Measurements from ENCODE around the gene TUBB1.

Gene TUBB1

GRCh38 chr20:58996226-58996611, 23.0 kb upstream of the TUBB1 start:
- Histone ChIP-seq H3K4me2 (ENCODE audit: insufficient read depth, low read length) (no peak overlapping the region), H3K36me3 (ENCODE audit: insufficient read depth, low read length) (peaks cover 51% of the 10 kb centered on the region), H3K27ac (ENCODE audit: low read length) (no peak overlapping the region), H3K9ac (ENCODE audit: low read depth, low read length) (no peak overlapping the region), H3K4me3 (ENCODE audit: low read depth in 1 of 2, low read length in 2 of 2) (no peak overlapping the region), H2AFZ (ENCODE audit: low read depth, low read length) (no peak overlapping the region), H4K20me1 (ENCODE audit: insufficient read depth, low read length) (peaks cover 6% of the 10 kb centered on the region; the same call in 1 of the 2 replicates), H3K79me2 (ENCODE audit: insufficient read depth, low read length) (no peaks in the 10 kb centered on the region), H3K27me3 (ENCODE audit: insufficient read depth, low read length, poor library complexity) (no peaks in the 10 kb centered on the region), H3K4me1 (ENCODE audit: insufficient read depth, low read length) (no peaks in the 10 kb centered on the region), H3K9me3 (ENCODE audit: insufficient read depth, low read length, severe bottlenecking) (no peaks in the 10 kb centered on the region)
- TF ChIP-seq EZH2 (IDR thresholded peaks at IDR 0.05; ENCODE audit: borderline replicate concordance, low read depth, low read length, severe bottlenecking) = no peak
- no peak for TF ChIP-seq CTCF (IDR thresholded peaks at IDR 0.05; ENCODE audit: borderline replicate concordance, extremely low read depth, low read length, poor library complexity, severe bottlenecking)
- DNase-seq (no peak), ATAC-seq (ENCODE audit: insufficient read depth, low read depth) (peak; percentile 27; the same call in 1 of the 3 replicates)

GRCh38 chr20:58997141-58997770, 22.0 kb upstream of the TUBB1 start:
- Histone ChIP-seq H3K9me3 (ENCODE audit: insufficient read depth, low read length, severe bottlenecking) (no peaks in the 10 kb centered on the region), H4K20me1 (ENCODE audit: insufficient read depth, low read length) (peaks cover 11% of the 10 kb centered on the region), H3K4me1 (ENCODE audit: insufficient read depth, low read length) (no peaks in the 10 kb centered on the region), H3K4me2 (ENCODE audit: insufficient read depth, low read length) (no peak overlapping the region), H3K27ac (ENCODE audit: low read length) (no peak overlapping the region), H3K9ac (ENCODE audit: low read depth, low read length) (no peak overlapping the region), H3K79me2 (ENCODE audit: insufficient read depth, low read length) (no peaks in the 10 kb centered on the region), H3K36me3 (ENCODE audit: insufficient read depth, low read length) (peaks cover 41% of the 10 kb centered on the region), H2AFZ (ENCODE audit: low read depth, low read length) (no peak overlapping the region), H3K27me3 (ENCODE audit: insufficient read depth, low read length, poor library complexity) (no peaks in the 10 kb centered on the region), H3K4me3 (ENCODE audit: low read depth in 1 of 2, low read length in 2 of 2) (no peak overlapping the region)
- ATAC-seq (ENCODE audit: insufficient read depth, low read depth) (0 out of 3 replicates have a peak, but pooled peaks have one; percentile 20), DNase-seq (no peak)
- no peak for TF ChIP-seq CTCF (IDR thresholded peaks at IDR 0.05; ENCODE audit: borderline replicate concordance, extremely low read depth, low read length, poor library complexity, severe bottlenecking)
- TF ChIP-seq EZH2 (IDR thresholded peaks at IDR 0.05; ENCODE audit: borderline replicate concordance, low read depth, low read length, severe bottlenecking) = no peak

GRCh38 chr20:58998656-58999055, 20.6 kb upstream of the TUBB1 start:
- DNase-seq (no peak), ATAC-seq (ENCODE audit: insufficient read depth, low read depth) (no peak)
- peaks cover 11% of the 10 kb centered on the region for H4K20me1 ChIP-seq (ENCODE audit: insufficient read depth, low read length)
- peaks cover 27% of the 10 kb centered on the region for H3K36me3 ChIP-seq (ENCODE audit: insufficient read depth, low read length)
- H3K4me3 ChIP-seq (ENCODE audit: low read depth in 1 of 2, low read length in 2 of 2) = no peak overlapping the region
- H3K27me3 ChIP-seq (ENCODE audit: insufficient read depth, low read length, poor library complexity) = no peaks in the 10 kb centered on the region
- H3K9ac ChIP-seq (ENCODE audit: low read depth, low read length) = no peak overlapping the region
- H3K4me2 ChIP-seq (ENCODE audit: insufficient read depth, low read length) = no peak overlapping the region
- H3K79me2 ChIP-seq (ENCODE audit: insufficient read depth, low read length) = no peaks in the 10 kb centered on the region
- no peaks in the 10 kb centered on the region for H3K4me1 ChIP-seq (ENCODE audit: insufficient read depth, low read length)
- no peak overlapping the region for H2AFZ ChIP-seq (ENCODE audit: low read depth, low read length)
- no peak for TF ChIP-seq CTCF (IDR thresholded peaks at IDR 0.05; ENCODE audit: borderline replicate concordance, extremely low read depth, low read length, poor library complexity, severe bottlenecking)
- TF ChIP-seq EZH2 (IDR thresholded peaks at IDR 0.05; ENCODE audit: borderline replicate concordance, low read depth, low read length, severe bottlenecking) = no peak
- no peaks in the 10 kb centered on the region for H3K9me3 ChIP-seq (ENCODE audit: insufficient read depth, low read length, severe bottlenecking)
- H3K27ac ChIP-seq (ENCODE audit: low read length) = no peak overlapping the region

Measured in DND-41 (cell line).